Activated naive CD8-positive, alpha-beta T cell treated with anti-CD3 and anti-CD28 coated beads for 36 hours (primary cell): ENCODE results near the gene FLNA. TPM values are rescaled to one million over a fixed set of nuclear protein-coding genes. Genes with fewer than 3 reads are reported as not detected.
A peak's percentile ranks its signal among the peaks of the same experiment; 100 is the strongest.

ENCODE experiments used
- DNase-seq: peaks from one replicate; pipeline ENCODE4 v3.0.0; 2021
- H3K27ac Mint-ChIP-seq: one replicate; pipeline ENCODE4 v1.8.0; 2022; ENCODE audit warnings: mild to moderate bottlenecking, moderate library complexity, mixed read lengths
- H3K27me3 Mint-ChIP-seq: one replicate; pipeline ENCODE4 v1.8.0; 2022; ENCODE audit warnings: mild to moderate bottlenecking, mixed read lengths
- H3K36me3 Mint-ChIP-seq: one replicate; pipeline ENCODE4 v1.8.0; 2021; ENCODE audit warnings: mild to moderate bottlenecking, mixed read lengths
- H3K4me1 Mint-ChIP-seq: one replicate; pipeline ENCODE4 v1.8.0; 2021; ENCODE audit warnings: mixed read lengths
- H3K4me3 Mint-ChIP-seq: one replicate; pipeline ENCODE4 v1.8.0; 2022; ENCODE audit warnings: mild to moderate bottlenecking, moderate library complexity, mixed read lengths
- H3K9me3 Mint-ChIP-seq: one replicate; pipeline ENCODE4 v1.8.0; 2022; ENCODE audit warnings: mixed read lengths
- total RNA-seq, 2 experiments: library from RNA; stranded (reverse); gene quantifications; one replicate each; pipeline ENCODE4 v1.2.3, GENCODE V29; 2021

The FLNA gene
- total RNA-seq, 2 experiments from 2014 or later: 694 to 696 TPM

- H3K4me1 Mint-ChIP-seq: peaks cover 49% of the 10 kb centered on the region
- no peaks in the 10 kb centered on the region for H3K36me3 Mint-ChIP-seq
- H3K9me3 Mint-ChIP-seq: no peaks in the 10 kb centered on the region
- no peak overlapping the region for H3K4me3 Mint-ChIP-seq
- no peak for DNase-seq
- no peak overlapping the region for H3K27ac Mint-ChIP-seq
- H3K27me3 Mint-ChIP-seq: no peaks in the 10 kb centered on the region
These were observed 48.9 kb downstream of the FLNA start for GRCh38 chrX:154325541-154325940.

GRCh38 chrX:154323537-154323936 lies 50.9 kb downstream of the FLNA start:
- H3K36me3 Mint-ChIP-seq: no peaks in the 10 kb centered on the region
- no peaks in the 10 kb centered on the region for H3K9me3 Mint-ChIP-seq
- no peak for DNase-seq
- peaks cover 49% of the 10 kb centered on the region for H3K4me1 Mint-ChIP-seq
- no peak overlapping the region for H3K27ac Mint-ChIP-seq
- no peak overlapping the region for H3K4me3 Mint-ChIP-seq
- no peaks in the 10 kb centered on the region for H3K27me3 Mint-ChIP-seq

GRCh38 chrX:154322890-154323289 lies 51.5 kb downstream of the FLNA start:
- Mint-ChIP-seq H3K4me3 (no peak overlapping the region), H3K9me3 (no peaks in the 10 kb centered on the region), H3K27me3 (no peaks in the 10 kb centered on the region), H3K4me1 (peaks cover 45% of the 10 kb centered on the region), H3K27ac (no peak overlapping the region), H3K36me3 (no peaks in the 10 kb centered on the region)
- DNase-seq: no peak

- no peak for DNase-seq
- Mint-ChIP-seq H3K27me3 (no peaks in the 10 kb centered on the region), H3K36me3 (no peaks in the 10 kb centered on the region), H3K9me3 (no peaks in the 10 kb centered on the region), H3K27ac (peak overlapping the region; percentile 56), H3K4me1 (peaks cover 40% of the 10 kb centered on the region), H3K4me3 (peak overlapping the region; percentile 46)
These were observed 52.8 kb downstream of the FLNA start for GRCh38 chrX:154321594-154321993.

GRCh38 chrX:154321152-154321551 lies 53.3 kb downstream of the FLNA start:
- H3K9me3 Mint-ChIP-seq: no peaks in the 10 kb centered on the region
- no peak for DNase-seq
- H3K27ac Mint-ChIP-seq: peak overlapping the region; percentile 12
- H3K4me3 Mint-ChIP-seq: peak overlapping the region; percentile 46
- H3K27me3 Mint-ChIP-seq: no peaks in the 10 kb centered on the region
- peaks cover 36% of the 10 kb centered on the region for H3K4me1 Mint-ChIP-seq
- H3K36me3 Mint-ChIP-seq: no peaks in the 10 kb centered on the region

- Mint-ChIP-seq H3K36me3 (no peaks in the 10 kb centered on the region), H3K4me3 (no peak overlapping the region)
These were observed 54.0 kb downstream of the FLNA start for GRCh38 chrX:154320406-154320805.

GRCh38 chrX:154317391-154317995 lies 56.9 kb downstream of the FLNA start:
- Mint-ChIP-seq H3K4me3 (no peak overlapping the region), H3K27ac (no peak overlapping the region), H3K27me3 (no peaks in the 10 kb centered on the region), H3K4me1 (peaks cover 48% of the 10 kb centered on the region), H3K36me3 (no peaks in the 10 kb centered on the region), H3K9me3 (no peaks in the 10 kb centered on the region)
- DNase-seq: no peak

More at GRCh38 chrX:154320406-154320805, 54.0 kb downstream of the FLNA start:
- no peaks in the 10 kb centered on the region for H3K27me3 Mint-ChIP-seq
- no peak for DNase-seq
- H3K9me3 Mint-ChIP-seq: no peaks in the 10 kb centered on the region
- peak overlapping the region; percentile 62 for H3K27ac Mint-ChIP-seq
- H3K4me1 Mint-ChIP-seq: peaks cover 30% of the 10 kb centered on the region

- Mint-ChIP-seq H3K36me3 (no peaks in the 10 kb centered on the region), H3K4me1 (peaks cover 52% of the 10 kb centered on the region), H3K27me3 (no peaks in the 10 kb centered on the region), H3K4me3 (no peak overlapping the region), H3K27ac (no peak overlapping the region), H3K9me3 (no peaks in the 10 kb centered on the region)
- DNase-seq: no peak
These were observed 59.0 kb downstream of the FLNA start for GRCh38 chrX:154315416-154315815.

- Mint-ChIP-seq H3K27ac (peak overlapping the region; percentile 91), H3K4me1 (peaks cover 53% of the 10 kb centered on the region), H3K9me3 (no peaks in the 10 kb centered on the region), H3K36me3 (no peaks in the 10 kb centered on the region), H3K4me3 (peak overlapping the region; percentile 49), H3K27me3 (no peaks in the 10 kb centered on the region)
- DNase-seq: peak; percentile 40
These were observed 61.3 kb downstream of the FLNA start for GRCh38 chrX:154313147-154313546.

- Mint-ChIP-seq H3K27ac (no peak overlapping the region), H3K36me3 (no peaks in the 10 kb centered on the region), H3K27me3 (no peaks in the 10 kb centered on the region), H3K9me3 (no peaks in the 10 kb centered on the region), H3K4me3 (no peak overlapping the region), H3K4me1 (peaks cover 54% of the 10 kb centered on the region)
- no peak for DNase-seq
These were observed 62.3 kb downstream of the FLNA start for GRCh38 chrX:154312116-154312515.

- Mint-ChIP-seq H3K9me3 (no peaks in the 10 kb centered on the region), H3K27me3 (no peaks in the 10 kb centered on the region), H3K4me3 (no peak overlapping the region), H3K4me1 (peaks cover 52% of the 10 kb centered on the region), H3K36me3 (no peaks in the 10 kb centered on the region), H3K27ac (no peak overlapping the region)
- DNase-seq: no peak
These were observed 63.6 kb downstream of the FLNA start for GRCh38 chrX:154310616-154311536.

GRCh38 chrX:154309041-154309775 lies 65.2 kb downstream of the FLNA start:
- Mint-ChIP-seq H3K27ac (no peak overlapping the region), H3K36me3 (no peaks in the 10 kb centered on the region), H3K27me3 (no peaks in the 10 kb centered on the region), H3K9me3 (no peaks in the 10 kb centered on the region), H3K4me1 (peaks cover 45% of the 10 kb centered on the region), H3K4me3 (no peak overlapping the region)
- no peak for DNase-seq

- Mint-ChIP-seq H3K4me3 (no peak overlapping the region), H3K9me3 (no peaks in the 10 kb centered on the region), H3K27me3 (no peaks in the 10 kb centered on the region), H3K36me3 (peaks cover 1% of the 10 kb centered on the region), H3K27ac (peak overlapping the region; percentile 69), H3K4me1 (peaks cover 42% of the 10 kb centered on the region)
- DNase-seq: peak; percentile 71
These were observed 66.1 kb downstream of the FLNA start for GRCh38 chrX:154308108-154308946.

- Mint-ChIP-seq H3K9me3 (no peaks in the 10 kb centered on the region), H3K36me3 (peaks cover 1% of the 10 kb centered on the region), H3K4me3 (no peak overlapping the region), H3K27ac (no peak overlapping the region), H3K4me1 (peaks cover 31% of the 10 kb centered on the region), H3K27me3 (no peaks in the 10 kb centered on the region)
- DNase-seq: no peak
These were observed 67.2 kb downstream of the FLNA start for GRCh38 chrX:154307202-154307601.
